HG03342 (cell line): ENCODE data around the gene ADAMTS18.

Experiments
- ATAC-seq: cut with Tn5 transposase; IDR thresholded peaks from one replicate; pipeline ENCODE4 v1.9.1; 2021; ENCODE audit warnings: mild to moderate bottlenecking, moderate library complexity; ENCODE audit not compliant: unreplicated experiment

Gene ADAMTS18

DNA sequence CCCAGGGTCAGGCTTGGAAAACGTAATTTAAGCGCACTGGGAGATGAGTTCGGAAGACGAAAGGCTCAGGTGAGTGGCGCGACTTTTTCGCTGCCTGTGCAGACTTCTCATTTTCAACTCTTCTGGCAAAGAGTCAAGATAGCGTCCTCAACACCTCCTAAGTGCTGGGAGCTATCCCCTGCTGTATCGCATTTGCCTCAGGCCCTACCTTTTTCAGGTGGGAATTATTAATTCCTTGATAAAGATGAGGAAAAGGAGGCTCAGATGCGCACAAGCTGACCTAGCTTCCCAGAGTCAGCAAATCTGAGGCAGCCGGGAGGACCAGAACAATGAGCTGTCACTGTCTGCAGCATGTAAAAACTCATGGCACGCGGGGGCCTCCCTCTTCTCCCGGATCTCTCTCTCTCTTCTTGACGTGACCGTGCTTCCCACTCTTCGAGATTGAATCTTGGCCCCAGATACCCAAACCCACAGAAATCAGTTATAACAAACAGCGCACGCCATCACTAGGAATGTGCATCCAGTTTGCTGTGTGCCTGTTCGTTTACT, 512 bp upstream of the ADAMTS18 start:
- no peak for ATAC-seq

DNA sequence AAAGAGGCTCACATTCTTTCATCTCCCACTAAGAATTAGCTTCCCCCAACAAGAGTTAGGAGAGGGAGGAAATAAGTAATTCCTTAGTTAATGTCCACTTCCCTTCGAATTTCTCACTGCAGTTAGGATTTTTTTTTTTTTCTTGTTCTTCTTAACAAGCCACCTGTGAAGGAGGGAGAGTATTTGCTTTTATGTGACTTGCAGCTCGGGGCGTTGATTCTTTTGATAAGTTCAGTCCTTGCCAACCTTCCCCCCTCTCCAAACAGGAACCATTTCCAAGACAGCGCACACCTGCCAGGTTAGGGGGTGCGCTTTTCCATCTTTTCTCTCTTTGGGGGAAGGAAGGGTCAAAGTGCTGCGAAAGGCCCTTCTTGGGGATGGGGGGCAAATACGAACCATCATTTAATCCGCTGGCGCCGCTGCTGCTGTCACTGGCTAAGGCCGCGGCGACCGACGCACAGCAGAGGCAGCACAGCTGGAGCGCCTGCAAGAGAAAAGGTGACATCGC, 758 bp downstream of the ADAMTS18 start:
- no peak for ATAC-seq

DNA sequence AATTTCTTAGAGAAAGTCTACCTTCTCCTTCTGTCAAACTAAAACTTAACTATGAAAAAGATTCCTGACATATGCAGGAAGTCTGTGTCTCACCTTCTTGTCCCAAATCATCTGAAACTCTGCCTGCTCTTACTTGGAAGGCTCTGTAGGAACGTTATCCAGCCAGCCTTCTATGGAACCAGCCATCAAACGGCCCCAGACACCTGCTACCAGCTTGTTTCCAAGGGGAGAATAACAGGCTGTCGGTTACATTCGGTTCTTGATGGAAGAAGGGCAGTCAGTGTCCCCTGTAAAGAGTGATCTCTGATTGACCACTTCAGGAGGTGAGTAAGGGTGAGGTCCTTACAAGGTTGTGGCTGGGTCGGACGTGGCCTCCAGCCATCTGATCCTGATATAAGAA, 1.7 kb downstream of the ADAMTS18 start:
- ATAC-seq = no peak

DNA sequence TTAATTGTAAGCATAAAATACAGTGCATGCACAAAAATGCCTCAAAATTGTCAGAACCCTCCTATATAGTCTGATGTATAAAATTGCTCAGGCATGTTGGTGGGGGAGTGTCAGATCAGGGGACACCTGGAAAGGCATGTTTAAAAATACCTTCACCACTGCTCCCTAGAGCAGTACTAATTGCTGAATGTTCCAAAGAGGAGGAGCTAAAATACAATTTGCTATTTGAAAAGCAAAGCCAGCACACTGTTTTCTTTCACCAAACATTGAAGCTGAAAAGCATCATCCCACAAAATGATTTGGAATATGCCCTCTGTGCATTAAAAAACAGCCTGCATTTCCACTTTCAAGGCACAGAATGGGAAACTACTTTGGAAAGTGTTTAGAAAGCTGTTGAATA, 2.6 kb downstream of the ADAMTS18 start:
- ATAC-seq = no peak

DNA sequence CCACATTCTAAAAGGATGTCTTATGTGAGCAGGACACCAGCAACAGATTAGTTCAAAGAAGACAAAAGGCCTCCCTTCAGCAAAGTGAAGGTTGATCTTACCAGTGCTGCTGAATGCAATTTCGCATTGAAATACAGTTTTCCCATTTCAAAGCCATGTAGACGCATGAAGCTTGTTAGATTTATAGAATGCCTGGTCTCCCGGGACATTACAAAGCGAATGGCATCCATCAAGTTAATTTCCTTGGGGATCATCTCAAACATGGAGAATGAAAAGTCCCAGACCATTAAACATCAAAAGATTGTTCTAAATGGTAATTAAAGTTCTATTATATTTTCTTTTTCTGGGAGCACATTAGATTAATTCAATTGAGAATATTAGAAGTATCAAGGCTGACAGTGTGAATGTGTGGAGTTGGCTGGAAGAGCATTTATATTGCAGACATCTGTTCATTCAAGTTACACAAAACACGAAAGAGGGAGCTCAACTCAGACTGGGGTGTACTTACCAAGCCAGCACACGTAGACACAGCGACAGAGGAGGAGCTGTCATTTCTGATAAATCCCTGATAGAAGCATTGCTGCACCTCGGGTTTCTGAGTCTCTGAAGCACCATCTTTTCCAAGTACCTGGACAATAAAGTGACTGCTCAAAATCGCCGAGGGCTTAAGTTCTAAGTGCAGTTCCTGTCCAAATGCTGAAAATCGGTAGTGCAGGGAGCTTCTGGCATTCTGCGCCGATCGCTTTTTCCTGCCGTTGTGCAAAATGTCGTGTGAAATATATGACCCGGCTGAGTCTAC, 3.8 kb downstream of the ADAMTS18 start:
- no peak for ATAC-seq

DNA sequence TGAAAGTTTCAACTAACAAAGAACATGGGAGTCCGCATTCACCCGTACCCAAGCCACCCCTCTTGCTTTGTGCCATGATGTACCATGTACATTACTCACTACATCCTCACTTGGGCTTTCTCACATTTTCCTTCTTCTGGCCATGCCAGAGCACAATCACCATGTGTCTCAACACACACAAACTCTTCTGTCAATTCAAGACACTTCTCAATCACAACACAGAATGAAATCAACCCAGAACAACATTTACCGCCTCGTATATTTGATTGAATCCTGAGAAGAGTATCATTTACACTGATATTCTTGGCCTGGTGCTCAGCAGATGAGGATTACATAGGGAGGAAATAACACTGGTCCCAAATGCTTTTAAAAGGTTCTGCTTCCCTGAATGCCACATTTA, 4.5 kb downstream of the ADAMTS18 start:
- no peak for ATAC-seq

DNA sequence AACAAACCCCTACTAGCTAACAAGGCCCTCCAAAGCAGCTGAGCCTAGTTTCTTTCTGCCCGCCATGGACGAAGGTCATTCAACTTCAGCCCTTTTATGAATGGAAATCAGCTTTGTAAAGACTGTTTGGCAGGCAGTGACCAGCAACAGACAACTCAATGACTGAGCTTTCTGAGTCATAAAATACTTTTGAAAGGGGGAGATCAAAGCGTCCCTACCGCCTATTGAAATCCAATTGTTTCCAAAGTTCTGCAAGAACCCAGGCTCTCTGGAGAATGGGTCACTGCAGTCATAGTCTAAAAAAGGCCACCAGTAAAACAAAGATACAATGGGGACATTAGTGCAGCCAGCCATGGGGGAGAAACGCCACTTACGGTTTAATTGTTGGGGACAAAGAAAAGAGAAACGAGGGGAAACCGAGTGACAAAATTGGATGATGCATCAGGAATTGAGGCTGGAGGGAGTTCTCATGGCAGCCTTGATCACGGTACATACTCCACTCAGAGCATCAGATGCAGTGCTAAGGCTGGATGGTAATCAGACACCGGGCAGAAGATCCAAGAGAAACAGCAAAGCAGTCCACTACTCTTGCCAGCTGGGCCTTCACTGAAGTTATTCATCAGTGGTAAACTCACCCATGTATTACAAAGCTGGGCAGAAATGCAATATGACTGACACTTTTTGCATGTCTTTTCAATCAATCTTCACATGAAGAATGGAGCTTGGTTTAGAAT, 9.8 kb downstream of the ADAMTS18 start:
- ATAC-seq = no peak

DNA sequence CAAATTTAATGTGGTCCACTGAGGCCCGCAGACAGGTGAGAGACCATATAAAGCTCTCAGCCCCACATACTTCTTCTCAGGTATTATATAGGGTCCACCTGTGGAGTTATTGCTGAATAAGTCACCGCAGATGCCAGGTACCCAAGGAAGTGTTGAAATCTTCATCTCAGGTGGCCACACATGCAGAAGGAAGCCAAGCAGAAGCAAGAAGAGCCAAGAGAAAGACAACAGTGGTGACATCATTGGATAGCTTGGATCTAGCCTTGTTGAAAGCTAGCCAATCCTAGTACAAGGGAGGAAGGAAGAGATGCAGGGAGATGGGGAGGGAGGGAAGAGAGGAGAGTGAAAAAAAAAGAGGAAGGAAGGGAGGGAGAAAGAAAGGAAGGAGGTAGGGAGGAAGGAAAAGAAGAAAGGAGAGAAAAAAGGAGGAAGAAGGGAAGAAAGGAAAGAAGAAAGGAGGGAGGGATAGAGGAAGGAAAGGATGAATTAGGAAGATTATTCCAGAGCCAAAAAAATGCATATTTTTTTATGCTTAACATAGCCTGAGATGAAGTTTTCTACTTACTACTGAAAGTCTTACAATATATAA, 12.5 kb downstream of the ADAMTS18 start:
- ATAC-seq = no peak

DNA sequence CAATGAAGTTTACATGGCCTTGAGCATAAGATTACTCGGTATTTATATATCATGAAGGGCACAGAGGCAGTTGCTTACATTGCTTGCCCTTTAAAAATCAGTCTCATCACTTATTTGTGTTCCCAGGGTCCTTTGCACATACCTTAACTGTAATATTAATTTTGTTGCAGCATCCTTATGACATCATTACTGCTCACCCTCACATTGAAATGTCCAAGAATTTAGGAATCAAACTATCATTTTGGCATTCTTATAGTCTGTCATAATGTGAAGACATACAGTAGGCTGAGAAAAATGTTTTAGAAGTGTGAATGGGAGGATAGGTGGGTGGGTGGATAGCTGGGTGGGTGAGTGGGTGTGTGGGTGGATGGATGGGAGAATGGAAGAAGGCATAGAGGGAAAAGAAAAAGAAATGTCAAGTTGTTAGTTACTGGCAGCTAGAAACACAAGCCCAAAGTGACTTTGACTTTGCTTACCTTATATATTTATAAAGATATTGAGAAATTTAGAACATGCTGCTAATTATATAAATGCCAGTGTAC, 17.8 kb downstream of the ADAMTS18 start:
- ATAC-seq = no peak

DNA sequence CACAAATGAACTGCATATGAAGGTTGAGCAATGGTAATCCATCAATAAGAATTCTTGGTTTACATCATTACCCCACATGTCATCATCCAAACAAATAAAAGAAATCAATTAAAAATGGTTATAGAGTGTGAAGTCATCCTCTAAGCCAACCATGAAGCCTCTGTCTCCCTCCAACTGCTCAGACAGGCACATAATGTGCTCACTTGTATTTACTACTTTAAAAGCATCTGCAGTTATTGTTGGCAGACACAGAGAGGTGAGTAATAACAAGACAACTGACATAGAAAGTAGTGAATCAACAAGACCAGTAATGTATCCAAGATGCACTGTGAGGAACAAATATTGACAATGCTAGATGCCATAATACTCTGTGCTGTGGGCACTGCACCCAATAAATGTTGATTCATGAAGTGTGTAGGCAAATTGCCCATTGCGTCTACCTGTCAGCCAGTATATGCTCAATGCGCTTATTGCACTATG, 20.0 kb downstream of the ADAMTS18 start:
- no peak for ATAC-seq

DNA sequence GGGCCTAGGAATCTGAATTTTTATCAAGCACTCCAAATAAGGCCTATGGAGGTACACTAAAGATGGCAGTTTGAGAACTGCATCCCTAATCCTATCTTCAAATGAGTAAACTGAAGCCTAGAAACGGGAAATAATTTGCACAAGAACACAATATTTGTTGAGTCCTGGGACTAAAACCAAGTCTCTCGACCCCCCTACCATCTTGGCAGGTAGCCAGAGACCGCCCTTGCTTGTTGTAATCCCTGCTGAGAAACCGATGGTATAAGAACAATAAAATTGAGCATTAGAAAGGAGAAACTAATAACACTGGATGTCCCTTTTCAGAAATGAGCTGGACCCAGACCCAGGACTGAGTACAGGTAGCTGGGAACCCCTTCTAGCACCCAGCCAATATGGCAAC, 24.4 kb downstream of the ADAMTS18 start:
- no peak for ATAC-seq

DNA sequence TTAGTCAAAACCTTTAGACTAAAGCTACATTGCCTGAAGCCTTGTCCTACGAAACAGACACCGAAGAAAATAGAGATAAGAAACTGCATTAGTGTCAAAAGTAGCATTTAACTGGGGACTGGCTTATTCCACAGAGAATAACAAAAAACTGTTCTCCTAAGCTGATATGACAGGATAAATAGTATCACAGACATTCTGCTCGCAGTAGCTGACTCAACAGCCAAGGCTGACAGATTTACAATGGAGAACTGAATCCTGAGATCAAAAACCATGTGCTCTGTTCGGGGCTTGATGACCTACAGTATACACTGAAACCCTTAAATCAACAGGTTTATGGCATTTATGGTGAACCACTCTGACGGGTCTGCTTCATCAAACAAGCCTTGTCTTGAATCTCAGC, 25.5 kb downstream of the ADAMTS18 start:
- no peak for ATAC-seq

DNA sequence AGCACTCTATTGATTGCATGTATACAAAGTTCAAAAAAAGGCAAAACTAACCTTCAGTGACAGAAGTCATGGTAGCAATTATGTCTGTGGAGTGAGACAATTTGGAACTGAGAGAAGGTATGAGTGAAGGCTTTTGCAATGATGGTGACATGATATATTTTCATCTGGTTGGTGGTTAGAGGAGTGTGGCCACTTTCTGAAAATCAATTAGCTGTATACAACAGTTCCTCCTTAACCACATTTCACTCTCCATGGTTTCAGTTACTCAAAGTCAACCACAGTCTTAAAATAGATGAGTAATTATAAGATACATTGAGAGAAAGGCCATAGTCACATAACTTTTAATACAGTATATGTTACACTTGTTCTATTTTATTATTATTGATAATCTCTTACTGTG, 26.2 kb downstream of the ADAMTS18 start:
- no peak for ATAC-seq

DNA sequence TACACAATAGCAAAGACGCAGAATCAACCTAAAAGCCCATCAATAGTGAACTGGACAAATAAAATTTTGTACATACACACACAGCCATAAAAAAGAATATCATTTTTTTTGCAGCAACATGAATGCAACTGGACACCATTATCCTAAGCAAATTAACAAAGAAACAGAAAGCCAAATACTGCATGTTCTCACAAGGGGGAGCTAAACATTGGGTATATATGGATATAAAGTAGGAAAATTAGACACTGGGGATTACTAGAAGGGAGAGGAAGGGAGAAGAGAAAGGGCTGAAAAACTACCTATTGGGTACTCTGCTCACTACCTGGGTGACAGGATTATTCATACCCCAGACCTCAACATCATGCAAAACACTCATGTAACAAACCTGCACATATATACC, 28.2 kb downstream of the ADAMTS18 start:
- ATAC-seq = no peak

DNA sequence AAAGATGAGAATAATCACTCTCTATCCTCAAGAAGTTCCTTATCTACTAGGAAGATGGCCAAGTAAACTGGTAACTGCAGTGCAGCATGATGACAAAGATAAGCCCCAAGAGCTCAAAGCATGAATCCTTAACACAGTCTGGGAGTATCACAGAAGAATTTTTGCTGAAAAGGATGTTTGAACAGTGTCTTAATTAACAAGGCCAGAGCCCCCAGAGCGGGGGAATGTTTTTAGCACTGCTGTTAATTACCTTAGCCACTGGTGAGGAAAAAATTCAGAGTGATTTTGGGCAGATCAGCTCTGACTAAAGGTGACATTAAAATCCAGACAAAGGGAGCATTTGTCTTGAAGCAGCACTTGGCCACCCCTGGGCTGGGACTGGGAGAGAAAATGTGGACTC, 30.1 kb downstream of the ADAMTS18 start:
- ATAC-seq = no peak

DNA sequence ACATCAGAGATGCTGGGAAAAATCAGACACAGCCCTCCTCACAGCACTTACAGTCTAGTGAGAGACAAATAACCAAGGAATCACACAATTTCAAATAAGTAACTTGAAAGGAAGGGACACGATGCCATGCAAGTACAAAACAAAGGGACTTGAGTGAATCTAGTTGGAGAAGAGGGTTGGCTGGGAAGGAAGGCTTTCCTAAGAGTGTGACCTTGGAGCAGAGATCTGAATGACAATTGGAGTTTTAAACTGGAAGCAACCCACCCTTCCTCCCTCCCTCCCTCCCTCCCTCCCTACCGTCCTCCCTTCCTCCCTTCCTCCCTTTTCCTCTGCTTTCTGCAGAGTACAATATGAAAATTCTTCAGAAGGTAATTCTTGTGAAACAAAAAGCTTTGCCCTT, 31.1 kb downstream of the ADAMTS18 start:
- ATAC-seq = no peak

DNA sequence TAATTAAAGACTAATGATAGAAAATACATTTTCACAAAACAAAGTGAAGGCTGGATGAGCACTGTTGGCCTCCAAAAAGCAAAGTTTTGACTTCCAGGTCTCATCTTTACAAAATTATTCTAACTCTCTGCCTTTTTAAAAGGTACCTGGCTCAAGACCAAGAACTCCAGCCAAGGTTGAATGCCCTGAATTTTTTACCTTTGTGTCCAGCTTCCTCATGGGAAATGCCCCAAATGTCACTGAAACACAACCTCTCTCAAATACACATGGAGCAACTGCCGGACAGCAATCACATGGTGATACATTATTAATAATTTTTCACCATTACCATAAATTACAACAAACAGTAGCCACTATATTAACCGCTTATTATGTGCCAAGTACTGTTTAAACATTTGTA, 32.2 kb downstream of the ADAMTS18 start:
- no peak for ATAC-seq

DNA sequence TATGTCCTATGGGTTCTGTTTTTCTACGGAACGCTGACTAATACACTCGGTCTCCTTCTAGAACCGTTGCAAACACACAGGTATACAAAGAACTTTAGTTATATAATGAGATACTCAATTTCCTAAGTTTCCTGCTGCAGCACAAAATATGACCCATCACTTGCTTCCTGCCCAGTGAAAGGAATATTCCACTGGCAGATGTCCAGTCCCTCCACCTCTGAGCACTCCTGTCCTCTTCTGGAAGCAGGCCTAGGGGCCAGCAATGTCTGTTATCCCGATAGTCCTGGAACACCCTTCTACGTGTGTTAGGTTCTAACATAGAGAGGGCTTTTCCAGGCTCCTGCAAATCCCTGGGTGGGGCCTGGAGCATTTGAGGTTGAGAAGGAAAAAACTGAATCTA, 32.7 kb downstream of the ADAMTS18 start:
- ATAC-seq = no peak

DNA sequence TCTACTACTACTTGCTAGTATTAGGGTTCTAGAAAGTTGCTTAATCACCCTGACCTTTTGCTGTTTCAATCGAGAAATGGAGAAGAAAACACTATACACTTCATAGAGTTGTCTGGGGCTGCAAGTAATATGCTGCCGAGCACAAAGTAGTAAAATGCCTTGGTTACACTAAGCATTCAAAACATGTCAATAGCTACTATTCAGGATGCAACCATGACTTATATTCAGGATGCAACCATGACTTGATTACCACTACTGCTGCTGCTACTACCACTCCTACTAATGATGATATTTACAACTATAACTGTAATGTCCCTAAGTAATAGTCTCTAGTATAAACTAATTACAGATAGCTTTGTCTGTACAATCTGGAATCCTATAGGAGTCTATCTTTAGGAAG, 35.3 kb downstream of the ADAMTS18 start:
- ATAC-seq = no peak

DNA sequence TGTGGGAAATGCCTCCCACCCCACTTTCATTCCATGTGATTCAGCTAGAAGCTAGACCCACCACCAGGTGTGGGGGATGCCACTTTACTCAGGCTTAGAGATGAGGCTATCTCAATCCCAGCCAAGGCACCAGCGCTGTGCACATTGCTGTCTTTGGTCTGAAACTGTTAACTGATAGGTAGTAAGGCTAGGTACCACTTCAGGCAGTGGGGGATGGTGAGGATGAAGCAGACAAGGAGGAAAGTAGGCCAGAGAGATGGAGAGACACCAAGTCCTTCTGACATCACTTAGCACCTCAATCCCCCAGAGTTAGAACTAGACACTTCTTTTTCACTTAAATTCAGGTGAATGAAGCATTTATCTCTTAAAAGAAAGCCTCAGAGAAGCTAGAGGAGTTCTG, 35.8 kb downstream of the ADAMTS18 start:
- no peak for ATAC-seq

DNA sequence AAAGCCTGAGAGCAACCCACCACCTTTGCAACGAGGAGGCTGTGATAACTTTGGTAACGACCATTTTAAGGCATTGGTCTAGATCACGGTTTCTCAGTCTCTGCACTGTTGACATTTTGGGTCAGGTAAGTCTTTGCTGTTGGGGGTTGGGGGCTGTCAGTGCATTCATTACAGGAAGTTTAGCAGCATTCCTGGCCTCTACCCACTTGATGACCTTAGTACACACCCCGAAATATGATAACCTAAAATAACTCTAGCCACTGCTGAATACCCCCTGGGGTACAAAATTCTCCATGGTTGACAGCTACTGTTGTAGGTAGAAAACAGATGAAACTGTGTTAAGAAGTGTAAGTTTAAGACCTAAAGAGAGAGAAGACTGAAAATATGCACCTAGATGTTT, 36.3 kb downstream of the ADAMTS18 start:
- ATAC-seq = no peak
